Fibroblast of lung (primary cell): ENCODE results near the gene SLX1B. TPM values are rescaled to one million over a fixed set of nuclear protein-coding genes. Genes with fewer than 3 reads are reported as not detected.
"Not testable (repeated sequence)": the region's sequence is repeated elsewhere in the genome, so short reads cannot be mapped to it uniquely, and the experiment has no call there.

Experiments
- DNase-seq, 2 donors: peaks; one replicate each; pipeline versions ENCODE4 v3.0.0 to v3.0.0-alpha.2; 2010; ENCODE audit warnings: low read depth in 2 of 2
- H2AFZ ChIP-seq: 2 replicates; pipeline ENCODE4 v1.5.1; 2012; ENCODE audit warnings: low read length, control low read depth, inconsistent platforms
- H3K27ac ChIP-seq: 2 replicates; pipeline ENCODE4 v1.5.1; 2011; ENCODE audit warnings: low read length, control low read depth; ENCODE audit not compliant: insufficient read depth
- H3K27me3 ChIP-seq: 2 replicates; pipeline ENCODE4 v1.5.1; 2011; ENCODE audit warnings: mild to moderate bottlenecking, low read length; ENCODE audit not compliant: control insufficient read depth, insufficient read depth
- H3K36me3 ChIP-seq: 2 replicates; pipeline ENCODE4 v1.5.1; 2011; ENCODE audit warnings: low read length; ENCODE audit not compliant: control insufficient read depth, insufficient read depth
- H3K4me1 ChIP-seq: 2 replicates; pipeline ENCODE4 v1.5.1; 2011; ENCODE audit warnings: low read length; ENCODE audit not compliant: control insufficient read depth, insufficient read depth; ENCODE audit errors: extremely low read depth
- H3K4me2 ChIP-seq: 2 replicates; pipeline ENCODE4 v1.5.1; 2011; ENCODE audit warnings: low read length, control low read depth; ENCODE audit not compliant: insufficient read depth; ENCODE audit errors: extremely low read depth
- H3K4me3 ChIP-seq, 4 experiments: fragments of 200-600 bp in 1 of 4; sonication (generic) in 1 of 4; replicated peaks in 1 of 4; 2 replicates each; pipeline ENCODE4 v1.5.1; 2011 to 2016; ENCODE audit warnings: low read length in 4 of 4, low read depth in 3 of 4, mild to moderate bottlenecking in 3 of 4, control low read depth in 2 of 4, inconsistent platforms in 1 of 4, mixed read lengths in 1 of 4; ENCODE audit not compliant: insufficient read depth in 1 of 4; ENCODE audit errors: control extremely low read depth in 1 of 4
- H3K79me2 ChIP-seq: 2 replicates; pipeline ENCODE4 v1.5.1; 2012; ENCODE audit warnings: mild to moderate bottlenecking, low read length, inconsistent platforms; ENCODE audit not compliant: control insufficient read depth, insufficient read depth
- H3K9ac ChIP-seq: 2 replicates; pipeline ENCODE4 v1.5.1; 2011; ENCODE audit warnings: mild to moderate bottlenecking, low read length, control low read depth; ENCODE audit not compliant: insufficient read depth
- H3K9me3 ChIP-seq: 2 replicates; pipeline ENCODE4 v1.5.1; 2012; ENCODE audit warnings: low read depth, low read length; ENCODE audit not compliant: control insufficient read depth, insufficient read depth
- H4K20me1 ChIP-seq: 2 replicates; pipeline ENCODE4 v1.5.1; 2011; ENCODE audit warnings: low read length; ENCODE audit not compliant: control insufficient read depth, insufficient read depth; ENCODE audit errors: extremely low read depth
- polyA plus RNA-seq, 2 donors: library from polyadenylated mRNA; depleted of rRNA in 1 of 2; stranded (reverse) in 1 of 2; unstranded in 1 of 2; fragments of >200 nt; gene quantifications; 2 replicates each; pipeline ENCODE4 v1.2.1, GENCODE V29; 2011 to 2012; ENCODE audit warnings: missing spikeins in 1 of 2
- total RNA-seq: library from RNA; depleted of rRNA; stranded (reverse); fragments of >200 nt; gene quantifications from 2 replicates; pipeline ENCODE4 v1.2.1, GENCODE V29; 2014

The SLX1B gene
- total and polyA plus RNA-seq, 2 donors (not counting 1 experiment from before 2014, with no cell fraction given), result 5.0 to 7.8 TPM

DNA sequence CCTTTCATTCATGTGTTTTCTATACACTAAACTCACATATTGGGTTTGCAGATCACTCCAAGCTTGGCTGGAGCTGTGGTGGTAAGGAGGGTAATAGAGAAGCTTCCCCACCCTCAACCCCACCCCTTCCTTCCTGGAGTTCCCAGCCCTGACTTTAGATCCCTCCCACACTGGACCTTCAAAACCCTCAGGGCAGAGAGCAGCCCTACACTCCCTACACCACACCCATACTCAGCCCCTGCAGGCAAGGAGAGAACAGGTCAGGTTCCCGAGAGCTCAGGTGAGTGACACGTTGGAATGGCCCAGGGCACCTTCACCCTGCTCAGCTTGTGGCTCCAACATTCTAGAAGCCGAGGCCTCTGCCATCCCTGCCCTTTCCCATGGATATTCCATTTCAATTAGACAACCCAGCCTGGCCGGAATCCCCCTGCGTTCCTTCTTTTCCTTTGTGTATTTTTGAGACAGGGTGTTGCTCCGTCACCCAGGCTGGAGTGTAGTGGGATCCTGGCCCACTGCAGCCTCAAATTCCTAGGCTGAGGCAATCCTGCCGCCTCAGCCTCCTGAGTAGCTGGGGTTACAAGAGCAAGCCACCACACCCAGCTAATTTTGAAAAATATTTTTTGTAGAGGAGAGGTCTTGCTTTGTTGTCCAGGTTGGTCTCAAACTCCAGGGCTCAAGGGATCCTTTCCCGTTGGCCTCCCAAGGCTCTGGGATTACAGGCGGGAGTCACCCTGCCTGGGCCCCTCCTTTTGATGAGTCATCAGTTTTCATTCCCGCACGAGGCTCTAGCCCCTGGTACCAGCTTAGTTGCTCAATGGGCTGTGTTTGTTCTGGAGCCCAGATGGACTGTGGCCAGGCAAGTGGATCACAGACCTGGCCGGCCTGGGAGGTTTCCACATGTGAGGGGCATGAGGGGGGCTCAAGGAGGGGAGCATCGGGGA, 5.6 kb downstream of the SLX1B start, which contains the start of gene SULT1A4:
TSS of gene SULT1A4 (plus strand) at position 208 of the 941 bp plus-strand sequence. CDS start 1,473 bp downstream, outside the sequence.
- not testable (repeated sequence) for H3K4me3 ChIP-seq, H3K4me1 ChIP-seq, H3K4me2 ChIP-seq, H3K9me3 ChIP-seq, H3K9ac ChIP-seq, H4K20me1 ChIP-seq, H3K27ac ChIP-seq, H2AFZ ChIP-seq, H3K27me3 ChIP-seq, H3K36me3 ChIP-seq, H3K79me2 ChIP-seq, DNase-seq

DNA sequence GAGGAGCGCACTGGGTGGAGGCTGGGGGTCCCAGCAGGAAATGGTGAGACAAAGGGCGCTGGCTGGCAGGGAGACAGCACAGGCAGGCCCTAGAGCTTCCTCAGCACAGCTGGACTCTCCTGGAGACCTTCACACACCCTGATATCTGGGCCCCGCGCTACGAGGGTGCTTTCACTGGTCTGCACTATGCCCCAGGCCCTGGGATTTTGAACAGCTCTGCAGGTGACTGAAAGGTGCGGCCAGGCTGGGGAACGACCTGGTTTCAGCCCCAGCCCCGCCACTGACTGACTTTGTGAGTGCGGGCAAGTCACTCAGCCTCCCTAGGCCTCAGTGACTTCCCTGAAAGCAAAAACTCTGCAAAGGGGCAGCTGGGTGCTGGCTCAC, 6.3 kb downstream of the SLX1B start:
- H2AFZ ChIP-seq, DNase-seq, H3K27ac ChIP-seq, H3K36me3 ChIP-seq, H3K79me2 ChIP-seq, H3K4me3 ChIP-seq, H3K27me3 ChIP-seq, H3K9ac ChIP-seq, H4K20me1 ChIP-seq, H3K4me2 ChIP-seq, H3K9me3 ChIP-seq, H3K4me1 ChIP-seq: not testable (repeated sequence)

DNA sequence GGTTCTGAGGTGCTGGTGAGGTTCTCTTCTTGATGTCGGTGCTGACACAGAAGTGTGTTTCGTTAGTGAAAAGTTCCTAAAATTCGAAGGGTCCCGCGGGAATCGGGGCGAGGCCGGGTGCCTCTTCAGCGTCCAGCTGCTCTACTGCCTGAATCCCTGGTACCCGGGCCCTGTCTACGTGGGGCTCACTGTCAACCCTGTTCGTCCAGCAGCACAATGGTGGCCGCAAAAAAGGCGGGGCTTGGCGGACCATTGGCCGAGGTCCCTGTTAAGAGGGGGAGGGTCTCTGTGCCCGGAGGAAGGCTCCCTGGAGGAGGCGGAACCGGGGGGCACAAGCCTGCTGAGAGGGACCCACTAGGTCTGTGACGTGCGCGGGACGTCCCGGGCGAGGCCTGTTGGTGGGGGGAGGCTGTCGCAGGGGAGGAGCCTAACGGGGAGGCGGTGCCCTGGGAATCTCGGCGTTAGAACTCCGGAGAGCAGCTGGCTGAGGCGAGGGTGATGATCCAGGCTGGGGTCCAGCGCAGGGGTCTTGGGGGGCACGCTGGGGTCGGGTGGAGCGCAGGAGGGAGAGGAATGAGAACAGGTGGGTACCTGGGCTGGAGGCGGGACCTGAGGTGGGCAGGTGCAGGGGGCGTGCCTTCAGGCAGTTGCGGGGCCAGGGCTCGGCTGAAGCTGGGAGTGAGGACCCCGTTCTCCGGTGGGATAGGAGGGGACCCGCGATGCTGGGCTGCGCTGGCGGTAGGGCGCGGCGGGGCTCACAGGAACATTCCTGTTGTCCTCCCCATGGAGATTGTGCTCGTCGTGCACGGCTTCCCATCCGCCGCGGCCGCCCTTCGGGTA, 11.9 kb downstream of the SLX1B start:
- H3K79me2 ChIP-seq, H3K27me3 ChIP-seq, H3K4me3 ChIP-seq, H3K9me3 ChIP-seq, H3K9ac ChIP-seq, H2AFZ ChIP-seq, H3K36me3 ChIP-seq, DNase-seq, H3K27ac ChIP-seq, H4K20me1 ChIP-seq, H3K4me1 ChIP-seq, H3K4me2 ChIP-seq: not testable (repeated sequence)

- H3K27me3 ChIP-seq, H3K4me1 ChIP-seq, H4K20me1 ChIP-seq, DNase-seq, H3K9ac ChIP-seq, H3K79me2 ChIP-seq, H3K9me3 ChIP-seq, H3K4me2 ChIP-seq, H3K4me3 ChIP-seq, H2AFZ ChIP-seq, H3K27ac ChIP-seq, H3K36me3 ChIP-seq: not testable (repeated sequence)
Observed at GRCh38 chr16:29466904-29467303, 12.6 kb downstream of the SLX1B start.

- H3K9me3 ChIP-seq, H3K4me2 ChIP-seq, DNase-seq, H3K27me3 ChIP-seq, H2AFZ ChIP-seq, H3K79me2 ChIP-seq, H3K9ac ChIP-seq, H3K27ac ChIP-seq, H3K4me1 ChIP-seq, H3K36me3 ChIP-seq, H4K20me1 ChIP-seq, H3K4me3 ChIP-seq: not testable (repeated sequence)
Observed at GRCh38 chr16:29467654-29468366, 13.5 kb downstream of the SLX1B start.

GRCh38 chr16:29469660-29470059, 15.3 kb downstream of the SLX1B start:
- not testable (repeated sequence) for H3K4me1 ChIP-seq, H2AFZ ChIP-seq, H3K9me3 ChIP-seq, H3K79me2 ChIP-seq, DNase-seq, H3K36me3 ChIP-seq, H3K27ac ChIP-seq, H3K9ac ChIP-seq, H4K20me1 ChIP-seq, H3K27me3 ChIP-seq, H3K4me3 ChIP-seq
- H3K4me2 ChIP-seq, result peak overlapping the region; percentile 23
